Glutamatergic neuron (in vitro differentiated cells): ENCODE measurements around the gene C5AR1. TPM values are rescaled to one million over a fixed set of nuclear protein-coding genes. Genes with fewer than 3 reads are reported as not detected.
"Not testable (repeated sequence)": the region's sequence is repeated elsewhere in the genome, so short reads cannot be mapped to it uniquely, and the experiment has no call there.

Experiments
- DNase-seq: peaks from one replicate; pipeline ENCODE4 v3.0.0; 2022
- H3K27ac Mint-ChIP-seq: one replicate; pipeline ENCODE4 v1.8.0; 2020; ENCODE audit warnings: mild to moderate bottlenecking, mixed read lengths, inconsistent platforms; ENCODE audit not compliant: unreplicated experiment
- H3K27me3 Mint-ChIP-seq: one replicate; pipeline ENCODE4 v1.8.0; 2020; ENCODE audit warnings: mild to moderate bottlenecking, moderate library complexity, mixed read lengths, inconsistent platforms; ENCODE audit not compliant: unreplicated experiment
- H3K36me3 Mint-ChIP-seq: one replicate; pipeline ENCODE4 v1.8.0; 2020; ENCODE audit warnings: mild to moderate bottlenecking, mixed read lengths, inconsistent platforms; ENCODE audit not compliant: unreplicated experiment
- H3K4me1 Mint-ChIP-seq: one replicate; pipeline ENCODE4 v1.8.0; 2020; ENCODE audit warnings: mild to moderate bottlenecking, low read depth, mixed read lengths, inconsistent platforms; ENCODE audit not compliant: unreplicated experiment
- H3K4me3 Mint-ChIP-seq: one replicate; pipeline ENCODE4 v1.8.0; 2020; ENCODE audit warnings: mild to moderate bottlenecking, mixed read lengths, inconsistent platforms; ENCODE audit not compliant: unreplicated experiment
- H3K9me3 Mint-ChIP-seq: one replicate; pipeline ENCODE4 v1.8.0; 2020; ENCODE audit warnings: mild to moderate bottlenecking, moderate library complexity, mixed read lengths, inconsistent platforms; ENCODE audit not compliant: unreplicated experiment
- total RNA-seq: library from RNA; stranded (reverse); fragmentation: NEBNext Ultra II Directional; extraction: Animal tissue kit (Norgen Biotek cat#: 25700); gene quantifications from one replicate; pipeline ENCODE4 v1.2.1, GENCODE V29; 2021; ENCODE audit not compliant: unreplicated experiment
- TF ChIP-seq, protein P1 (sequence below): fragments of 200-600 bp; sonication (generic); IDR thresholded peaks from one replicate; pipeline ENCODE4 v1.5.0; 2021; ENCODE audit not compliant: partially characterized antibody, unreplicated experiment

The C5AR1 gene
- total RNA-seq, 1 donor from 2014 or later, result 1.4 TPM

DNA sequence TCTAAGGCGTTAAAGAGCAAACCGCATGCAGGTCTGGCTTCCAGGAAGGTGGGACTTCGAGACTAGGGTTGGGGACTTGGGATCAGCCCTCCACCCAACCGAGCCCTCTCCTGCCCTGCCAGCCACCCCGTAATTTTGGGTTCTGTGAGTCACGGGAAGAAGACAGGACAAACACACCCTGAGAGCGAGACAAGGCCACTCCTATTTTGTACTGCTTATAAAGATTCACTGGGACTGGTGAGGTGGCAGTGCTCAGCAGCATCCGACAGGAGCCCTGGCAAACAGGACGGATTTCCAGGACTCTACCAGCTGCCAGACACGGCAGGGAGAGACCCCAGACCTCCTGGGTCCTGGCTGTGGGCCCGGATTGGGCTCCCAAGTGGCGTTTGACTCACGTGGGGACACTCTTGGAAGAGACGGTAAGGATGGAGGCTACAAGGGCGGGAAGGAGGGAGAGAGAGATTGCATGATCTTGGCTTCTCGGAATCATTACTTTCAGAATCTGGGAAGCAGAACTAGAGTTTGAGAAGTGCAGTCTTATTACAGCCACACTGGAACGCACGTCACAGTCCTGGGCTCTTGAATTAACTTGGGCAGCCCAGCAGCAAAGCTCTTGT lies 22.4 kb downstream of the C5AR1 start, which contains the start of gene C5AR2:
Gene C5AR2, plus strand, starts transcription at position 245 of the 617 bp plus-strand sequence. CDS start 8,625 bp downstream, outside the sequence.
- Mint-ChIP-seq H3K4me3 (no peak within 1 kb of the TSS), H3K27ac (no peak within 1 kb of the TSS), H3K27me3 (no peaks in the 10 kb centered on the region), H3K4me1 (no peaks in the 10 kb centered on the region), H3K36me3 (no peaks in the 10 kb centered on the region), H3K9me3 (no peaks in the 10 kb centered on the region)
- TF ChIP-seq, protein P1, sequence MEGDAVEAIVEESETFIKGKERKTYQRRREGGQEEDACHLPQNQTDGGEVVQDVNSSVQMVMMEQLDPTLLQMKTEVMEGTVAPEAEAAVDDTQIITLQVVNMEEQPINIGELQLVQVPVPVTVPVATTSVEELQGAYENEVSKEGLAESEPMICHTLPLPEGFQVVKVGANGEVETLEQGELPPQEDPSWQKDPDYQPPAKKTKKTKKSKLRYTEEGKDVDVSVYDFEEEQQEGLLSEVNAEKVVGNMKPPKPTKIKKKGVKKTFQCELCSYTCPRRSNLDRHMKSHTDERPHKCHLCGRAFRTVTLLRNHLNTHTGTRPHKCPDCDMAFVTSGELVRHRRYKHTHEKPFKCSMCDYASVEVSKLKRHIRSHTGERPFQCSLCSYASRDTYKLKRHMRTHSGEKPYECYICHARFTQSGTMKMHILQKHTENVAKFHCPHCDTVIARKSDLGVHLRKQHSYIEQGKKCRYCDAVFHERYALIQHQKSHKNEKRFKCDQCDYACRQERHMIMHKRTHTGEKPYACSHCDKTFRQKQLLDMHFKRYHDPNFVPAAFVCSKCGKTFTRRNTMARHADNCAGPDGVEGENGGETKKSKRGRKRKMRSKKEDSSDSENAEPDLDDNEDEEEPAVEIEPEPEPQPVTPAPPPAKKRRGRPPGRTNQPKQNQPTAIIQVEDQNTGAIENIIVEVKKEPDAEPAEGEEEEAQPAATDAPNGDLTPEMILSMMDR, result no peak
- no peak for DNase-seq

- H3K4me3 Mint-ChIP-seq, H3K27me3 Mint-ChIP-seq, H3K9me3 Mint-ChIP-seq, DNase-seq, H3K36me3 Mint-ChIP-seq, H3K4me1 Mint-ChIP-seq, H3K27ac Mint-ChIP-seq: not testable (repeated sequence)
These were observed 27.4 kb downstream of the C5AR1 start for GRCh38 chr19:47336765-47337718.

- Mint-ChIP-seq H3K36me3 (no peaks in the 10 kb centered on the region), H3K4me3 (no peak overlapping the region), H3K4me1 (no peaks in the 10 kb centered on the region), H3K9me3 (peaks cover 3% of the 10 kb centered on the region), H3K27me3 (peaks cover 4% of the 10 kb centered on the region), H3K27ac (no peak overlapping the region)
- TF ChIP-seq, protein P1, result no peak
- DNase-seq, result no peak
These were observed 29.7 kb downstream of the C5AR1 start for GRCh38 chr19:47339196-47339880.

DNA sequence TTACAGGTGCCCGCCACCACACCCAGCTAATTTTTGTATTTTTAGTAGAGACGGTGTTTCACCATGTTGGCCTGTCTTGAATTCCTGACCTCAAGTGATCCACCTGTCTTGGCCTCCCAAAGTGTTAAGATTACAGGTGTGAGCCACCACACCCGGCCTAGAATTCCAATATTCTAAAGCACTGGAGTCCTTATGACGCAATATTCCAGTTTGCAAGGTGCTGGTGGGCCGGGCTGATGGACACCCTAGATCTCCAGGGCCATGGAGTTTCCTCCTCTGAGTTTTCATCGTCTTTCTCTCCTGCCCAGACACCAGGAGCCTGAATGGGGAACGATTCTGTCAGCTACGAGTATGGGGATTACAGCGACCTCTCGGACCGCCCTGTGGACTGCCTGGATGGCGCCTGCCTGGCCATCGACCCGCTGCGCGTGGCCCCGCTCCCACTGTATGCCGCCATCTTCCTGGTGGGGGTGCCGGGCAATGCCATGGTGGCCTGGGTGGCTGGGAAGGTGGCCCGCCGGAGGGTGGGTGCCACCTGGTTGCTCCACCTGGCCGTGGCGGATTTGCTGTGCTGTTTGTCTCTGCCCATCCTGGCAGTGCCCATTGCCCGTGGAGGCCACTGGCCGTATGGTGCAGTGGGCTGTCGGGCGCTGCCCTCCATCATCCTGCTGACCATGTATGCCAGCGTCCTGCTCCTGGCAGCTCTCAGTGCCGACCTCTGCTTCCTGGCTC lies 31.0 kb downstream of the C5AR1 start:
- Mint-ChIP-seq H3K9me3 (peaks cover 3% of the 10 kb centered on the region), H3K4me3 (no peak overlapping the region), H3K4me1 (no peaks in the 10 kb centered on the region), H3K27ac (no peak overlapping the region), H3K27me3 (peaks cover 4% of the 10 kb centered on the region), H3K36me3 (no peaks in the 10 kb centered on the region)
- TF ChIP-seq, protein P1, result no peak
- DNase-seq, result no peak

DNA sequence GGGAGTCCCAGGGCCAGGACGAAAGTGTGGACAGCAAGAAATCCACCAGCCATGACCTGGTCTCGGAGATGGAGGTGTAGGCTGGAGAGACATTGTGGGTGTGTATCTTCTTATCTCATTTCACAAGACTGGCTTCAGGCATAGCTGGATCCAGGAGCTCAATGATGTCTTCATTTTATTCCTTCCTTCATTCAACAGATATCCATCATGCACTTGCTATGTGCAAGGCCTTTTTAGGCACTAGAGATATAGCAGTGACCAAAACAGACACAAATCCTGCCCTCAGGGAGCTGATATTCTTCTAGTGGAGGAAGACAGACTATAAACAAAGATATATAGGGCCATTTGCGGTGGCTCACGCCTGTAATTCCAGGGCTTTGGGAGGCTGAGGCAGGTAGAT lies 32.1 kb downstream of the C5AR1 start:
- DNase-seq, result no peak
- no peaks in the 10 kb centered on the region for H3K36me3 Mint-ChIP-seq
- TF ChIP-seq, protein P1, result no peak
- H3K4me1 Mint-ChIP-seq, result no peaks in the 10 kb centered on the region
- H3K27ac Mint-ChIP-seq, result no peak overlapping the region
- peaks cover 3% of the 10 kb centered on the region for H3K9me3 Mint-ChIP-seq
- no peak overlapping the region for H3K4me3 Mint-ChIP-seq
- peaks cover 4% of the 10 kb centered on the region for H3K27me3 Mint-ChIP-seq
